SK-N-SH (cell line): ENCODE results near the gene SPON1.

ENCODE experiments used
- EZH2phosphoT487 ChIP-seq: fragments of 200-600 bp; sonication (generic); IDR thresholded peaks from 2 replicates; pipeline ENCODE4 v1.6.1; 2017; ENCODE audit warnings: low read depth, mixed run types, mild to moderate bottlenecking, antibody characterized with exemption, moderate library complexity, borderline replicate concordance
- POLR2AphosphoS5 ChIP-seq: IDR thresholded peaks from 2 replicates; pipeline ENCODE4 v1.6.1; 2012; ENCODE audit warnings: low read depth, low read length
- ZBTB33 ChIP-seq: IDR thresholded peaks from 2 replicates; pipeline ENCODE4 v1.4.0; 2012; ENCODE audit warnings: low read depth, borderline replicate concordance

GRCh38 chr11:14144934-14145333 lies 182.4 kb downstream of the SPON1 start:
- TF ChIP-seq EZH2phosphoT487 (no peak), ZBTB33 (no peak), POLR2AphosphoS5 (no peak)
